ENCODE results near the gene LRRC30. TPM values are rescaled to one million over a fixed set of nuclear protein-coding genes. Genes with fewer than 3 reads are reported as not detected.

Gene LRRC30
- total and polyA plus RNA-seq, 2 of the 4 experiments (the other 2 are of a cell fraction) = not detected

DNA sequence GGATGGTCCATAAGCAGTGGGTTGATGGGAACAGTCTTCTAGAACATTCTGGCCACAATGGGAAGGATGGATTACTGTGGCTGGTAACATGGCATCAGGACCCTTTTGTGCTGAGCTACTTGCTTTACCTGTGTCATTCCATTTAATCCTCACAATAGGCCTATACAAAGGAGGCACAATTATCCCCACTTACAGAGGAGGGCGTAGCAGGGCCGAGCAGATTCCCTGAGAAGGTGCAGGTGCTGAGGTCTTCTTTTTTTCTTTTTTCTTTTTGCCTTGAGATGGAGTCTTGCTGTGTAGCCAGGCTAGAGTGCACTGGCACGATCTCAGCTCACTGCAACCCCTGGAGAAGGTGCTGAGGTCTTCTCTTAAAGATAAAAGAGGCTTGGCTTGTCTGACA lies 6.7 kb upstream of the LRRC30 start:
- H3K4me1 ChIP-seq (ENCODE audit: control insufficient read depth, insufficient read depth, low read length) = no peaks in the 10 kb centered on the region
- H3K9me1 ChIP-seq (ENCODE audit: insufficient read depth, low read length) = no peaks in the 10 kb centered on the region
- H3K18ac ChIP-seq (ENCODE audit: low read depth, low read length) = no peak overlapping the region
- no peak overlapping the region for H3K4me3 ChIP-seq (ENCODE audit: insufficient read depth, low read depth, low read length)
- no peak overlapping the region for H3K14ac ChIP-seq (replicated peaks; ENCODE audit: low read depth, low read length)
- no peak overlapping the region for H3K9ac ChIP-seq (ENCODE audit: low read depth, low read length)
- H3K79me1 ChIP-seq (ENCODE audit: low read depth in 1 of 2, low read length in 2 of 2) = no peaks in the 10 kb centered on the region
- no peaks in the 10 kb centered on the region for H3K9me3 ChIP-seq (ENCODE audit: control insufficient read depth, insufficient read depth, low read length)
- DNase-seq (no peak), ATAC-seq (ENCODE audit: low read depth) (no peak)
- no peak overlapping the region for H4K8ac ChIP-seq (ENCODE audit: low read depth in 2 of 2, low read length in 2 of 2)
- intact Hi-C loops (cut with micrococcal nuclease) = no loop called here
- H3K4me2 ChIP-seq (ENCODE audit: low read depth, low read length) = no peak overlapping the region
- 13% methylated on average over 1 of the region's 3 CpGs; no CpG with 5 or more reads in 1 of the 2 experiments for WGBS, 2 experiments (ENCODE audit: extremely low coverage in 2 of 2, insufficient read length in 1 of 2)
- no peak overlapping the region for H2BK5ac ChIP-seq (ENCODE audit: low read depth, low read length, poor library complexity, severe bottlenecking)
- no peak overlapping the region for H2AK5ac ChIP-seq (ENCODE audit: low read depth, low read length)
- TF ChIP-seq, protein P1, sequence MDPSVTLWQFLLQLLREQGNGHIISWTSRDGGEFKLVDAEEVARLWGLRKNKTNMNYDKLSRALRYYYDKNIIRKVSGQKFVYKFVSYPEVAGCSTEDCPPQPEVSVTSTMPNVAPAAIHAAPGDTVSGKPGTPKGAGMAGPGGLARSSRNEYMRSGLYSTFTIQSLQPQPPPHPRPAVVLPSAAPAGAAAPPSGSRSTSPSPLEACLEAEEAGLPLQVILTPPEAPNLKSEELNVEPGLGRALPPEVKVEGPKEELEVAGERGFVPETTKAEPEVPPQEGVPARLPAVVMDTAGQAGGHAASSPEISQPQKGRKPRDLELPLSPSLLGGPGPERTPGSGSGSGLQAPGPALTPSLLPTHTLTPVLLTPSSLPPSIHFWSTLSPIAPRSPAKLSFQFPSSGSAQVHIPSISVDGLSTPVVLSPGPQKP (IDR thresholded peaks at IDR 0.05; ENCODE audit: borderline replicate concordance, low read depth, low read length) = no peak
- TF ChIP-seq, protein P2, sequence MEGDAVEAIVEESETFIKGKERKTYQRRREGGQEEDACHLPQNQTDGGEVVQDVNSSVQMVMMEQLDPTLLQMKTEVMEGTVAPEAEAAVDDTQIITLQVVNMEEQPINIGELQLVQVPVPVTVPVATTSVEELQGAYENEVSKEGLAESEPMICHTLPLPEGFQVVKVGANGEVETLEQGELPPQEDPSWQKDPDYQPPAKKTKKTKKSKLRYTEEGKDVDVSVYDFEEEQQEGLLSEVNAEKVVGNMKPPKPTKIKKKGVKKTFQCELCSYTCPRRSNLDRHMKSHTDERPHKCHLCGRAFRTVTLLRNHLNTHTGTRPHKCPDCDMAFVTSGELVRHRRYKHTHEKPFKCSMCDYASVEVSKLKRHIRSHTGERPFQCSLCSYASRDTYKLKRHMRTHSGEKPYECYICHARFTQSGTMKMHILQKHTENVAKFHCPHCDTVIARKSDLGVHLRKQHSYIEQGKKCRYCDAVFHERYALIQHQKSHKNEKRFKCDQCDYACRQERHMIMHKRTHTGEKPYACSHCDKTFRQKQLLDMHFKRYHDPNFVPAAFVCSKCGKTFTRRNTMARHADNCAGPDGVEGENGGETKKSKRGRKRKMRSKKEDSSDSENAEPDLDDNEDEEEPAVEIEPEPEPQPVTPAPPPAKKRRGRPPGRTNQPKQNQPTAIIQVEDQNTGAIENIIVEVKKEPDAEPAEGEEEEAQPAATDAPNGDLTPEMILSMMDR (conservative IDR thresholded peaks at IDR 0.05; ENCODE audit: low read depth, low read length) = no peak
- TF ChIP-seq SMC3 (IDR thresholded peaks at IDR 0.05; ENCODE audit: low read depth, low read length) (no peak), RAD21 (IDR thresholded peaks at IDR 0.05; ENCODE audit: low read length) (no peak), MAFK (IDR thresholded peaks at IDR 0.05; ENCODE audit: low read depth, low read length) (no peak), RCOR1 (IDR thresholded peaks at IDR 0.05; ENCODE audit: insufficient replicate concordance, low read length) (no peak), MAZ (IDR thresholded peaks at IDR 0.05; ENCODE audit: borderline replicate concordance, low read depth, low read length) (no peak), POLR2A (IDR thresholded peaks at IDR 0.05; ENCODE audit: low read depth, low read length) (no peak), CHD1 (IDR thresholded peaks at IDR 0.05; ENCODE audit: low read depth, low read length) (no peak), NFE2L2 (IDR thresholded peaks at IDR 0.05; ENCODE audit: low read depth, low read length) (no peak), FOS (IDR thresholded peaks at IDR 0.05; ENCODE audit: low read depth, low read length) (no peak), CEBPB (IDR thresholded peaks at IDR 0.05; ENCODE audit: low read depth, low read length) (no peak), BHLHE40 (IDR thresholded peaks at IDR 0.05; ENCODE audit: low read depth, low read length) (no peak), MXI1 (IDR thresholded peaks at IDR 0.05; ENCODE audit: borderline replicate concordance, low read depth, low read length) (no peak), RFX5 (IDR thresholded peaks at IDR 0.05; ENCODE audit: low read depth, low read length) (no peak)
- TF ChIP-seq, protein P3, sequence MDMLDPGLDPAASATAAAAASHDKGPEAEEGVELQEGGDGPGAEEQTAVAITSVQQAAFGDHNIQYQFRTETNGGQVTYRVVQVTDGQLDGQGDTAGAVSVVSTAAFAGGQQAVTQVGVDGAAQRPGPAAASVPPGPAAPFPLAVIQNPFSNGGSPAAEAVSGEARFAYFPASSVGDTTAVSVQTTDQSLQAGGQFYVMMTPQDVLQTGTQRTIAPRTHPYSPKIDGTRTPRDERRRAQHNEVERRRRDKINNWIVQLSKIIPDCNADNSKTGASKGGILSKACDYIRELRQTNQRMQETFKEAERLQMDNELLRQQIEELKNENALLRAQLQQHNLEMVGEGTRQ (IDR thresholded peaks at IDR 0.05; ENCODE audit: low read depth, low read length) = no peak
- H4K20me1 ChIP-seq (ENCODE audit: insufficient read depth, low read length) = no peaks in the 10 kb centered on the region
- ChIA-PET CTCF (no interaction called here), POLR2A (ENCODE audit: unreplicated experiment) (no interaction called here)
- H2BK15ac ChIP-seq (ENCODE audit: low read depth, low read length) = no peak overlapping the region
- no peak overlapping the region for H3K56ac ChIP-seq (ENCODE audit: extremely low read depth, insufficient read depth, low read length)
- no peak overlapping the region for H4K5ac ChIP-seq (ENCODE audit: low read depth, low read length)
- H4K91ac ChIP-seq (ENCODE audit: insufficient read depth, low read depth, low read length) = no peak overlapping the region
- in situ Hi-C loops (cut with MboI; ENCODE audit: low sequenced_read_pairs) = loop anchor here (10.0 kb wide), 1 partner anchor 1261 kb away; no protein-coding TSS in a partner anchor
- no peak overlapping the region for H3K27ac ChIP-seq (ENCODE audit: insufficient read depth, low read length)
- H2BK120ac ChIP-seq (ENCODE audit: low read depth, low read length) = no peak overlapping the region
- H3K36me3 ChIP-seq (ENCODE audit: control insufficient read depth, insufficient read depth, low read length) = no peaks in the 10 kb centered on the region
- H3K4ac ChIP-seq (ENCODE audit: low read depth, low read length) = no peak overlapping the region
- no peak overlapping the region for H2AFZ ChIP-seq (replicated peaks; ENCODE audit: low read length, poor library complexity)
- dilution Hi-C loops (cut with HindIII; ENCODE audit: low sequenced_read_pairs, unreplicated experiment) = no loop called here
- no peak overlapping the region for H3K23ac ChIP-seq (ENCODE audit: low read depth, low read length)
- no peak overlapping the region for H2AK9ac ChIP-seq (replicated peaks; ENCODE audit: low read depth, low read length, poor library complexity)
- peaks cover 4% of the 10 kb centered on the region for H3K27me3 ChIP-seq (ENCODE audit: control insufficient read depth, insufficient read depth, low read length)
- no peak overlapping the region for H2BK20ac ChIP-seq (ENCODE audit: low read depth, low read length)
- BruUV-seq (replicated peaks) = no TSS peak

All from IMR-90 (cell line).